Neuronal stem cell (in vitro differentiated cells): ENCODE measurements around the gene PDLIM5.
"Not testable (repeated sequence)": the region's sequence is repeated elsewhere in the genome, so short reads cannot be mapped to it uniquely, and the experiment has no call there.

Source experiments
- DNase-seq: peaks from one replicate; pipeline ENCODE4 v3.0.0-alpha.2; 2013; ENCODE audit warnings: low spot score
- H2AFZ ChIP-seq: one replicate; pipeline ENCODE4 v1.6.1; 2013; ENCODE audit warnings: mild to moderate bottlenecking, low read length, inconsistent platforms
- H2AK5ac ChIP-seq: 2 replicates; pipeline ENCODE4 v1.6.1; 2013; ENCODE audit warnings: low read depth, mild to moderate bottlenecking, inconsistent platforms, low read length, moderate library complexity, mixed read lengths
- H2BK120ac ChIP-seq: 2 replicates; pipeline ENCODE4 v1.6.1; 2013; ENCODE audit warnings: low read depth, mild to moderate bottlenecking, inconsistent platforms, low read length, moderate library complexity, mixed read lengths
- H2BK12ac ChIP-seq: one replicate; pipeline ENCODE4 v1.6.1; 2013; ENCODE audit warnings: low read length, inconsistent platforms
- H2BK15ac ChIP-seq: 2 replicates; pipeline ENCODE4 v1.6.1; 2013; ENCODE audit warnings: mild to moderate bottlenecking, low read length, inconsistent platforms, mixed read lengths
- H2BK5ac ChIP-seq: one replicate; pipeline ENCODE4 v1.6.1; 2013; ENCODE audit warnings: inconsistent platforms, mild to moderate bottlenecking, low read length, moderate library complexity
- H3K14ac ChIP-seq: one replicate; pipeline ENCODE4 v1.6.1; 2013; ENCODE audit warnings: low read length, inconsistent platforms
- H3K18ac ChIP-seq: 2 replicates; pipeline ENCODE4 v1.6.1; 2013; ENCODE audit warnings: low read length, inconsistent platforms
- H3K23ac ChIP-seq: 2 replicates; pipeline ENCODE4 v1.6.1; 2013; ENCODE audit warnings: low read depth, mild to moderate bottlenecking, mixed read lengths, low read length, inconsistent platforms; ENCODE audit not compliant: poor library complexity
- H3K27ac ChIP-seq: replicated peaks from 3 replicates; pipeline ENCODE4 v1.5.1; 2013; ENCODE audit warnings: low read length, inconsistent platforms
- H3K27me3 ChIP-seq, 3 experiments: 2 replicates each; pipeline ENCODE4 v1.6.1; 2013; ENCODE audit warnings: low read length in 3 of 3, mild to moderate bottlenecking in 2 of 3, inconsistent platforms in 1 of 3, low read depth in 1 of 3, mixed read lengths in 1 of 3, moderate library complexity in 1 of 3; ENCODE audit not compliant: control insufficient read depth in 3 of 3, insufficient read depth in 3 of 3
- H3K36me3 ChIP-seq, 2 donors: replicated peaks in 1 of 2; 2 replicates each; pipeline ENCODE4 v1.6.1; 2013; ENCODE audit warnings: low read length in 2 of 2; ENCODE audit not compliant: control insufficient read depth in 2 of 2, insufficient read depth in 2 of 2
- H3K4ac ChIP-seq: 2 replicates; pipeline ENCODE4 v1.6.1; 2013; ENCODE audit warnings: inconsistent platforms, mild to moderate bottlenecking, low read length, moderate library complexity
- H3K4me1 ChIP-seq, 2 donors: 1 replicate in 1 of 2; 2 replicates in 1 of 2; pipeline ENCODE4 v1.6.1; 2013; ENCODE audit warnings: low read length in 2 of 2, low read depth in 1 of 2; ENCODE audit not compliant: control insufficient read depth in 2 of 2, insufficient read depth in 1 of 2
- H3K4me2 ChIP-seq: one replicate; pipeline ENCODE4 v1.6.1; 2013; ENCODE audit warnings: mild to moderate bottlenecking, low read length, inconsistent platforms; ENCODE audit not compliant: insufficient read depth, poor library complexity, severe bottlenecking
- H3K4me3 ChIP-seq, 2 donors: 2 replicates each; pipeline ENCODE4 v1.5.1; 2013; ENCODE audit warnings: low read length in 2 of 2, mild to moderate bottlenecking in 2 of 2, inconsistent platforms in 1 of 2, moderate library complexity in 1 of 2
- H3K79me1 ChIP-seq: one replicate; pipeline ENCODE4 v1.6.1; 2013; ENCODE audit warnings: low read depth, mild to moderate bottlenecking, inconsistent platforms, low read length, moderate library complexity
- H3K9ac ChIP-seq: one replicate; pipeline ENCODE4 v1.6.1; 2013; ENCODE audit warnings: mild to moderate bottlenecking, low read depth, low read length, inconsistent platforms; ENCODE audit not compliant: poor library complexity
- H3K9me3 ChIP-seq, 2 donors: replicated peaks in 1 of 2; 2 replicates each; pipeline versions ENCODE3 to v1.6.1; 2013; ENCODE audit warnings: low read length in 2 of 2, mild to moderate bottlenecking in 2 of 2, inconsistent platforms in 1 of 2, low read depth in 1 of 2, mixed read lengths in 1 of 2, moderate library complexity in 1 of 2; ENCODE audit not compliant: control insufficient read depth in 2 of 2, insufficient read depth in 1 of 2
- H4K8ac ChIP-seq: one replicate; pipeline ENCODE4 v1.6.1; 2013; ENCODE audit warnings: low read depth, mild to moderate bottlenecking, inconsistent platforms, low read length, moderate library complexity
- H4K91ac ChIP-seq: one replicate; pipeline ENCODE4 v1.6.1; 2013; ENCODE audit warnings: low read length, low read depth, mild to moderate bottlenecking, inconsistent platforms; ENCODE audit not compliant: poor library complexity
- WGBS, 2 donors: extraction: QIAGEN DNeasy Blood & Tissue Kit; methylation state at CpG; one replicate each; pipeline ENCODE4 v1.1.7; 2013; ENCODE audit warnings: missing lambda C conversion rate in 2 of 2, mixed read lengths in 1 of 2; ENCODE audit not compliant: insufficient read length in 2 of 2, insufficient replicate concordance in 1 of 2; ENCODE audit errors: extremely low coverage in 2 of 2; 5-methylcytosine and 5-hydroxymethylcytosine counted together

PDLIM5 gene

DNA sequence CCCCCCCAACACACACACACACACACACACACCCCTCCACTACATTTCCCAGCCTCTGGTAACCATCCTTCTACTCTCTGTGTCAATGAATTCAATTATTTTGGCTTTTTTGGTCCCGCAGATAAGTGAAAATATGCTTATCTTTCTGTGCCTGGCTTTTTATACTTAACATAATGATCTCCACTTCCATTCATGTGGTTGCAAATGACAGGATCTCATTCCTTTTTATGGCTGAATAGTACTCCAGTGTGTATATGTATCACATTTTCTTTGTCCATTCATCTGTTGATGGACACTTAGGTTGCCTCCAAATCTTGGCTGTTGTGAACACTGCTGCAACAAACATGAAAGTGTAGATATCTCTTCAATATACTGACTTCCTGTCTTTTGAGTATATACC is 59.8 kb downstream of the PDLIM5 start:
- Histone ChIP-seq H3K18ac (no peak overlapping the region), H2AFZ (no peak overlapping the region), H3K79me1 (peaks cover 1% of the 10 kb centered on the region), H3K4me2 (no peak overlapping the region), H3K9ac (no peak overlapping the region), H3K23ac (no peak overlapping the region), H3K27ac (no peak overlapping the region), H2AK5ac (no peak overlapping the region), H3K4ac (no peak overlapping the region), H2BK12ac (no peak overlapping the region), H3K27me3 (no peaks in the 10 kb centered on the region), H3K4me1 (peaks cover 2 to 3% of the 10 kb centered on the region in 2 donors), H3K36me3 (no peaks in the 10 kb centered on the region), H4K8ac (no peak overlapping the region), H3K9me3 (no peaks in the 10 kb centered on the region), H3K4me3 (no peak overlapping the region), H4K91ac (no peak overlapping the region), H2BK5ac (no peak overlapping the region), H2BK120ac (no peak overlapping the region), H2BK15ac (no peak overlapping the region), H3K14ac (no peak overlapping the region)
- no CpG with 5 or more reads among the region's 1 CpG for WGBS, 2 donors
- DNase-seq, result no peak

DNA sequence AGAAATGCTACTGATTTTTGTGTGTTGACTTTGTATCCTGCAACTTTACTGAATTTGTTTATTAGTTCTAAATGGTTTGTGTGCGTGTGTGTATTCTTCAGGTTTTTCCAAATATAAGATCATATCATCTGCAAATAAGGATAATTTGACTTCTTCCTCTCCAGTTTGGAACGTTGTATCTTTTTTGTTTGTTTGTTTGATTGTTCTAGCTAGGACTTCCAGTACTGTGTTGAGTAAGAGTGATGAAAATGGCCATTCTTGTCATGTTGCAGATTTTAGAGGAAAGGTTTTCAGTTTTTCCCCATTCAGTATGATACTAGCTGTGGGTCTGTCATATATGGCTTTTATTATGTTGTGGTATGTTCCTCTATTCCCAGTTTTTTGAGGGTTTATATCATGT is 61.8 kb downstream of the PDLIM5 start:
- H2BK5ac ChIP-seq, H2AFZ ChIP-seq: not testable (repeated sequence)
- no CpG with 5 or more reads among the region's 2 CpGs for WGBS, 2 donors

DNA sequence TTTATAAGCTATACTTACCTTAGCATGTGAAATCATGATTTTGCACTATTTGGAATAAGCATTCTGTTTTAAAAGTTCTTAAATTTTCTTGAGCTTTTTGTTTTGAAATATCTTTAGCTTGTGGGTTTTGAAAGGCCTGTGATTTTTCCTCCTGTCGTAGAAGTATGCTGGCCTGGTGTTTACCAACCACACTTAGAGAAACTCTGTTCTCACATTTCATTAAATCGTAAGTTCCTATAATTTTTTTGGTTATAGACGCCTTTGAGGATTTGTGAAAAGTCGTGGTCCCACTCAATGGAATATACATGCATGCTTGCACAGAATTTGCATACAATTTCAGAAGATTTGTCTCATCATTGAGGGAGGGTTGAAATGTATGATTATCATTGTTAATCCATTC is 63.6 kb downstream of the PDLIM5 start:
- no peaks in the 10 kb centered on the region for H3K36me3 ChIP-seq
- H2BK12ac ChIP-seq, result no peak overlapping the region
- H3K4me1 ChIP-seq, result peaks cover 0 to 3% of the 10 kb centered on the region in 2 donors
- no peak overlapping the region for H2BK5ac ChIP-seq
- H3K27me3 ChIP-seq, result no peaks in the 10 kb centered on the region
- H3K23ac ChIP-seq, result no peak overlapping the region
- no peaks in the 10 kb centered on the region for H3K9me3 ChIP-seq
- H3K9ac ChIP-seq, result no peak overlapping the region
- H4K91ac ChIP-seq, result no peak overlapping the region
- H2AFZ ChIP-seq, result no peak overlapping the region
- no peak overlapping the region for H3K14ac ChIP-seq
- H4K8ac ChIP-seq, result no peak overlapping the region
- no peak overlapping the region for H2BK15ac ChIP-seq
- H3K18ac ChIP-seq, result no peak overlapping the region
- DNase-seq, result no peak
- no CpG with 5 or more reads among the region's 4 CpGs for WGBS, 2 donors
- H3K27ac ChIP-seq, result no peak overlapping the region
- no peak overlapping the region for H3K4me2 ChIP-seq
- peaks cover 1% of the 10 kb centered on the region for H3K79me1 ChIP-seq
- H3K4me3 ChIP-seq, result no peak overlapping the region
- no peak overlapping the region for H2AK5ac ChIP-seq
- H3K4ac ChIP-seq, result no peak overlapping the region
- H2BK120ac ChIP-seq, result no peak overlapping the region

More for the DNA sequence above, 61.8 kb downstream of the PDLIM5 start:
- H3K14ac ChIP-seq, H3K4ac ChIP-seq, H2BK120ac ChIP-seq, H3K18ac ChIP-seq, H3K4me3 ChIP-seq, H3K23ac ChIP-seq, H2BK15ac ChIP-seq, H3K27ac ChIP-seq, H3K4me1 ChIP-seq, H2BK12ac ChIP-seq, H4K91ac ChIP-seq, H3K79me1 ChIP-seq, DNase-seq, H3K9ac ChIP-seq, H4K8ac ChIP-seq, H2AK5ac ChIP-seq, H3K9me3 ChIP-seq, H3K36me3 ChIP-seq, H3K27me3 ChIP-seq, H3K4me2 ChIP-seq: not testable (repeated sequence)

DNA sequence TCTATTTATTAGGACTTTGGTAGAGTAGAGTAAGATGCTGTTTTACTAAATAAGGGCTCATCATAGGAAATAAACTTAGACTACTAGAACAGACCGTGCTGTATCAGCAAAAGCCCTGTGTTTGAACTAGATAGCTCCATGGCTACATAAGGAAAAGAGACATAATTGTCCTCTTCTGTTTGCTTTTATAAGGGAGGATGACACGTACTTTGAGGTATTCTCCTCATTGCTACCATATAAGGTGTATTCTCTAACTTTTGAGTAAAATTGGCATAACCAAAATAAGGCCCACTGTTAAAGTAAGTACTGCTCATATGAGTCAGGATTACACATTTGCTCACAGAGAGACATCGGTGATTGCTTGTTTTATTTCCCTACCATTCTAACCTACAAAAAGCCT is 64.3 kb downstream of the PDLIM5 start:
- H2BK5ac ChIP-seq, result no peak overlapping the region
- no peaks in the 10 kb centered on the region for H3K9me3 ChIP-seq
- H3K4me3 ChIP-seq, result no peak overlapping the region
- no peak overlapping the region for H3K9ac ChIP-seq
- H4K8ac ChIP-seq, result no peak overlapping the region
- H3K23ac ChIP-seq, result no peak overlapping the region
- no peak overlapping the region for H2AK5ac ChIP-seq
- DNase-seq, result no peak
- no peaks in the 10 kb centered on the region for H3K27me3 ChIP-seq
- no peak overlapping the region for H3K14ac ChIP-seq
- no CpG with 5 or more reads among the region's 3 CpGs for WGBS, 2 donors
- H4K91ac ChIP-seq, result no peak overlapping the region
- H3K18ac ChIP-seq, result no peak overlapping the region
- H2BK15ac ChIP-seq, result no peak overlapping the region
- no peak overlapping the region for H2BK12ac ChIP-seq
- peaks cover 1% of the 10 kb centered on the region for H3K79me1 ChIP-seq
- no peak overlapping the region for H2BK120ac ChIP-seq
- H3K4me1 ChIP-seq, result peaks cover 0 to 3% of the 10 kb centered on the region in 2 donors
- H3K4ac ChIP-seq, result no peak overlapping the region
- no peak overlapping the region for H3K27ac ChIP-seq
- H3K4me2 ChIP-seq, result no peak overlapping the region
- no peak overlapping the region for H2AFZ ChIP-seq
- no peaks in the 10 kb centered on the region for H3K36me3 ChIP-seq
